HTR-8/SVneo (cell line): ENCODE data around the gene KDM5C.

Source experiments
- DNase-seq: peaks from one replicate; pipeline ENCODE4 v3.0.0; 2011; ENCODE audit warnings: low spot score, mixed read lengths; ENCODE audit not compliant: insufficient read length
- FAIRE-seq: peaks from 2 replicates; lab custom pipeline; 2011; peaks lifted over from hg19 to GRCh38; lab: Jason Lieb, UNC

KDM5C gene

DNA sequence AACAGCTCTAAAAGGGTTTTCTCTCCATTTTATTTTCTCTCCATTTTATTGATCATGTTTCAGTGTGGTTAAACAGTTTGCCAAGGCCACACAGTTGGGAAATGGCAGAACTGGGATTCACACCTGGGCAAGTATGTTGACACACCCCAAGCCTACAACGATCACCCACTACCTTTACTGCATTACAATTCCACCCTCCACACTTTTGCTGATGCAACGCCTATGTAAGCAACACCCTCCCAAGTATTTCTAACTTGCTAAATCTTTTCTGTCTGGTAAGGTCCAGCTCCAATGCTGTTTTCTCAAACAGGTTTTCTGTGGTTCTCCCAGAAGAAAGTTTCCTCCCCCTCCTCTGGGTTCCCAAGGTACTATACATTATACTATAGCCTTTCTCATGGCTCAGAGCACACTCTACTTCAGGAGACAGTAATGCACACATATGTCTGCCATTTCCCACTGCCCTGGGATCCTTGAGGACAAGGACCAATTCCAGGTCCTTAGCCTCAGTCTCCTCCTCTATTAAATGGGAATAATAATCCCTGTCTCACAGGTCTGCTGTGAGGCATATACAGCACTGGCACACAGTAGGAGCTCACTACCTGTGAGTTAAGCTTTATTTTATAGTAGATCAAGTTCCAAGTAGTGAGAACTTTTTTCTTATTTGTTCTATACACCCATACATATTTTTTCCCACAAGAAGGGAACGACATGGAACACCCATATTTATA is 28.4 kb upstream of the KDM5C start:
- FAIRE-seq, result no peak
- no peak for DNase-seq

DNA sequence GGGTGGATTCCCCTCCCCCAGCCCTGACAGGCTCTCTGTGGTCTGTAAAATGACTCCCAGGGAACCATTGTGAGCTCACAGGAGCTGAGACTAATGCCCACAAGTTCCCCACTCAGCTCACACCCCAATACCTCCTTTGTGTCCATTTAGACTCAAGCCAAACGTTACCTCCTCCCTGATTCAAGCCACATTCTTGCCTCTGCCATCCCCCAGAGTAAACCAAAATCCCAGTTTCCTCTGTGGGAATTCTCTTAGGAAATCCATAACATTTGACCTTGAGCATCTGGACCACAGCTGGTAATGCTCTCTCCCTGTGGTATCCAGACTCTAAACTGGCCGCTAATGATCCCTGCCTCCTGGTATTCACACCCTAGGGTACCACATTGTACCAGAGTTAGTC is 26.3 kb upstream of the KDM5C start:
- no peak for FAIRE-seq
- DNase-seq, result no peak

- DNase-seq (no peak), FAIRE-seq (no peak)
Observed at GRCh38 chrX:53250556-53250955, 25.5 kb upstream of the KDM5C start.

DNA sequence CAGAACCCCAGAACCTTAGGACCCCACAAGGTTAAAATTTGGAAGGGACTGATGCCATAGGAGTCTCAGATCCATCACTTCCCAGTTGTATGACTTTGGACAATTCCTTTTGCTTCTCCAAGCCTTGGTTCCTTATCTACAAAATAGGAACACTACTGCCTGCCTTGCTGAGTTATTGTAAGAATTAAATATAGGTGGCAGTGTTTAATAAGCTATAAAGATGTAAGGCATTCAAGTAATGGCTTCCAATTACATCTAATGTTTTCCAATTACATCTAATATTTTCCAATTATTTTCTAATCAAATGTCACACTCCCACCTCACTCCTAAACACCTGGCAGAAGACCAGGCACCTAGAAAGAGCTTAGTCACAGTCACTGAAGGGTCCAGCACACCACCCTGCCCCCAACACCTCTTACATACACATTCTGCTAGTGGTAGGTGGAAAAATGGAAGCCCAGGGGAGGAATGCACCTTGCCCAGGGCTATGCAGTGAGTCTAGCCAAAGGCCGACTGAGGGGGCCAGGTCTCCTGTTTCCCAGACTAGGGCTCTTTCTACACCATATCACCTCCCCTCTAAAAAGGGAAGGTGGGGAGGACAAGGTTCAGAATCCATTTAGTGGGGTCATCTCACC is 24.5 kb upstream of the KDM5C start:
- DNase-seq (no peak), FAIRE-seq (no peak)

GRCh38 chrX:53247928-53248327 is 22.9 kb upstream of the KDM5C start:
- FAIRE-seq, result no peak
- no peak for DNase-seq

DNA sequence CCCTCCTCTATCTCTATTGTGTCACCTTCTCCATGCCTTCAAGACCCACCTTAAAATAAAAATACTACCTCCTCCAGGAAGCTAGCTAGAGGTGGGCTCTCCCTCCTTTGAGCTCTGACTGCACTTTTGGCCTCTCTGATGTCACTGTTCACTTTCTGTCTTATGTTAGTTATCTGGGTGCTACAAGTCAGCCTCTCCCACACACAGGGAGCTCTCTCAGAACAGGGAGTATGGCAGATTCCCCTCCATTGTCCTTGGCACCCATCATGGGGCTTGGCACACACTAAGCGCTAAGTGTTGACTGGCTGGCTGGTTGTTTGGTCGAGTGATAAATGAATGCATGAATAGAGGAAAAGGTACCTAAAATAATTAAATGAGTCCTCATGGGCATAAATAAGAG is 21.2 kb upstream of the KDM5C start:
- DNase-seq (no peak), FAIRE-seq (no peak)

DNA sequence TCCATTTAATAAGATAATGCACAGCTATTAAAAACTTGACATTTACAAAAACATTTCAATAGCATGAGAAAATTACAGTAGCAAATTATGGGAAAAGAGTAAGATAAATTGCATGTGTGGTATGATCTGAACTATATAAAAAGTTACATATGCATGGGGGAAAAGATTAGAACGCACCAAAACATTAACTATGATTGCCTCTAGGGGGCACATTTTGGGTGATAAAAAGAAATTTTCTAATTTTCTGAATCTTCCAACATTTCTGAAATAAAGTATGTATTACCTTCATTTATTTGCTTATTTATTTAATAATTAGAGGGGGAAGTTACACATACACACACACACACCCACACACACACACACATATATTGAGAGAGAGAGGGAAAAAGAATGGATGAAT is 19.6 kb upstream of the KDM5C start:
- FAIRE-seq, result no peak
- DNase-seq, result no peak

DNA sequence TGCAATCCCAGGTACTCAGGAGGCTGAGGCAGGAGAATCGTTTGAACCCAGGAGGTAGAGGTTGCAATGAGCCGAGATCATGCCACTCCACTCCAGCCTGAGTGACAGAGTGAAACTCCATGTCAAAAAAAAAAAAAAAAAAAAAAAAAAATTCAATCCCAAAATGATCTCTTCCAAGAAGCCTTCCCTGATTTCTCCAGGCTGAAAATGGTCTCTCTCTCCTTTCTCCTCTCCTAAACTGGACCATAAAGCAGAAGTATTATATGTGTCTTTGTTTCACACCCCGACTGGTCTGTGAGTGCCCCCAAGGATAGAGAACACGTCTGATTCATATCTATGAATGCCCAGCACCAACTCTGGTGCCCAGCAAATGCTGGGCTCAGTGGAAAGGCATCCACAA is 17.3 kb upstream of the KDM5C start:
- FAIRE-seq (no peak), DNase-seq (no peak)

DNA sequence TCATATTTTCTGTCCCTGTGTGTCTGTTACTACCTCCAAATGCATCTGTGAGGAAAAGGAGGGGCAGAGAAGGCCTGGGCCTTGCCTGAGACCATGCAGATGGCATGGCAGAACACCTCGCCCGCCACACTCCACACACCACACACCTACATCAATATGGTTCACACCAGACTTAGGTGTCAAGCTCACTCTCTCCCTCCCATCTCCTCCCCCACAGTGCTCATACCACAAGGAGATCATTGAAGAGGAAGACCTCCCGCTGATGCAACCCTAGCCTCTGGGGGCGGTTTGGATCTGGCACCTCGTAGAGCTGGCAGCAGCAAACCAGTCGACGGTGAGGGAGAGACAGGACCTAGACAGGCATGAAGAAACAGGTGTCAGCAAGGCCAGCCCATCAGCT is 16.6 kb upstream of the KDM5C start:
- no peak for FAIRE-seq
- DNase-seq, result no peak

- DNase-seq, result no peak
- no peak for FAIRE-seq
Observed at GRCh38 chrX:53239474-53239873, 14.5 kb upstream of the KDM5C start.

DNA sequence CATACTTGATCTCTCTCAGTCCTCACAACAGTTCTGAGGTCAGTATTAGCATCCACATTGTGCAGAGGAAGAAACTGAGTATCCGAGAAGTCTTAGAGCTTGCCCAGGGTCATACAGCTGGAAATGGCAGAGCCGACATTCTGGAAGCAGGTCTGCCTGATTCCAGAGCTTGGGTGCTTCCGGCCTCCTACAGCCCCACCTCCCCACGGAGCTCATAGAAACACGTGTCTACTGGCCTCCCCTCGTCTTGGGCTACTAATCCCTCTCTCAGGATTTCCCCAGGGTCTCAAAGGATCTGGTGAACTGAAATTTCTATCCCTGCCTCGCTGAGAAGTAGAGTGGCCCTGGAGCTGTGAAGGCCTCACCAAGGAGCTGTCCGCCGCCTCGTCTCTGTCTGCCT is 12.0 kb upstream of the KDM5C start:
- FAIRE-seq, result no peak
- DNase-seq, result no peak

GRCh38 chrX:53236025-53236679 is 11.1 kb upstream of the KDM5C start:
- FAIRE-seq (no peak), DNase-seq (no peak)

- FAIRE-seq (no peak), DNase-seq (no peak)
Observed at GRCh38 chrX:53235566-53235965, 10.6 kb upstream of the KDM5C start.

GRCh38 chrX:53234484-53234883 is 9.5 kb upstream of the KDM5C start:
- no peak for DNase-seq
- FAIRE-seq, result no peak

DNA sequence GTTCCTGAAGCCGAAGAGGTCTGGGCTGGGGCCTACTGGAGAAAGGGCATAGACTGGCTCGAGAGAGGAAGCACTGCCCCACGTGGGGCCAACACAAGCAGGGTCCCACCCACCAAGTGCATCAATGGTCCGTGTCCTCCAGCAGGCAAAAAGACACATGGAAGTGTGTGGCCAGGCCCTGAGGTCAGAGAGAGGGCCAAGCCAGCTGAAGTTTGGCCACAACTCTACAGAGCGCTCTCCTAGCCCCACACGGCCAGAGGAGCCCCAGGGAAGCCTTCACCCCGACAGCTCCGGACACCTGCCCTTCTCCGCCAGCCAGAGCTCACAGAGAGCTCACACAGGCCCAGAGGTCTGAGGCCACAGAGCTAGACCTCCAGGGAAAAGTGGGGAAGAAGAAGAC is 8.5 kb upstream of the KDM5C start:
- FAIRE-seq (no peak), DNase-seq (no peak)

- DNase-seq (no peak), FAIRE-seq (no peak)
Observed at GRCh38 chrX:53230116-53230515, 5.1 kb upstream of the KDM5C start.

DNA sequence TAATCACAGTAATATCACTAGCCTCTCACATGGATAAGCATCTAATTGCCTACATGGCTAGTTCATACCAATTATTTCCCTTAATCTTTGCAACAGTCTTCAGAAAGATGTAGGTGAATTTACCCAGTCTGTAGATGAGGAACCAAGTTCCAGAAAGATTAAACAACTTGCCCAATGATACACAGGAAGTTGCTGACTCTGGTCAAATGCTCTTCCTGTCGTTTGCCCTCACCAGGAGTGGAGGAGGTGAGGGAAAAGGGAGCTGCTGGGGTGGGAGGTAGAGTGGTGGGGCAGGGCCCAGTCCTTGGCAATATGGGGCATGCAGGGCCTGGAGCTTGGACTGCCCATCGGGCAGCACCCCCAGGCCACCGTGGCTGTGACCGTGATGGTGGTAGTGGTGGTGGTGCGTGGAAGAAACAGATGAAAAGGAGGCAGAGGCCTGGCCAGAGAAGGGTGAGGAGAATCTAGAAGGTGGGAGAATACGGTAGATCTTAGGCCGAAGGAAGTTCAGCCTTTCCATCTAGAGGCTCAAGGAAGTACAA is 2.3 kb upstream of the KDM5C start:
- FAIRE-seq, result no peak
- DNase-seq, result no peak

DNA sequence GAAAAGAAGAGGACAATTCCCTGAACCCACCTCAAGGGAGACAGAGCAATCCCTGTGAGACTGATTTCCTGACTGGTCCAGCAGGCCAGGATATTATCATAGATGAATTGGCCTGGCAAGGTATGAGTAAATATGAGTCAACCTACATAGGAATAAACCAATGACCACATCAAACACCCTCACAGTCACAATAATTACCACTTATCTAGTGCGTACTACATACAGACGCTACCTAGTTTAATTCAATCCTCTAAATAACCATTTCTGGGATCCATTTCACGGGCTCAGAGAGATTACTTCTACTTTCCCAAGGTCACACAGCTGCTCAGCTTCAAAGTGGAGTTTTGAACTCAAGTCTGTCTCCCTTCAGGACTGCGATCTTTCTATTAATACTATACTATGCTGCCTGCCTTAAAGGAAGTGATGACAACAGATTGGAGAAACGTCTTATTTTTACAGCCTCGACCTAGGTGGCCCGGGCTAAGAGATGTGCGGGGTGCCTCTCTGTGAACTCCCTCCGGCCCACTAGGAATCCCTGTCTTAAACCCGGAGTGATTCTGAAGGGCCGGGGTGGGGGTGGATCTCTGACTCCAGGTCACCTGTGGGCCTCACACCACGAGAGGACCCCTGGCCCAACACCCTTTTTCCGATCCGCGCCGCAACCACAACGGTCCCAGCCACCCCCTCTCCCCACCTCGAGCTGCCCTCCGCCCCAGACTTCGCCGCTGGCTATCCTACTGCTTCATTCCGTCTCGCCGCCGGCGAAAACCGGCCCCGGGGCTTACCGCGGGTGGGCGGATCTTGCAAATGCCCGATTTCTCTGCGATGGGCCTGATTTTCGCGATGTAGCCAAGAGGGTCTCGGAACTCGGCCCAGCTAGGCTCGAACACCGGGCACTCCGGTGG is 800 bp downstream of the KDM5C start:
- DNase-seq (no peak), FAIRE-seq (no peak)

DNA sequence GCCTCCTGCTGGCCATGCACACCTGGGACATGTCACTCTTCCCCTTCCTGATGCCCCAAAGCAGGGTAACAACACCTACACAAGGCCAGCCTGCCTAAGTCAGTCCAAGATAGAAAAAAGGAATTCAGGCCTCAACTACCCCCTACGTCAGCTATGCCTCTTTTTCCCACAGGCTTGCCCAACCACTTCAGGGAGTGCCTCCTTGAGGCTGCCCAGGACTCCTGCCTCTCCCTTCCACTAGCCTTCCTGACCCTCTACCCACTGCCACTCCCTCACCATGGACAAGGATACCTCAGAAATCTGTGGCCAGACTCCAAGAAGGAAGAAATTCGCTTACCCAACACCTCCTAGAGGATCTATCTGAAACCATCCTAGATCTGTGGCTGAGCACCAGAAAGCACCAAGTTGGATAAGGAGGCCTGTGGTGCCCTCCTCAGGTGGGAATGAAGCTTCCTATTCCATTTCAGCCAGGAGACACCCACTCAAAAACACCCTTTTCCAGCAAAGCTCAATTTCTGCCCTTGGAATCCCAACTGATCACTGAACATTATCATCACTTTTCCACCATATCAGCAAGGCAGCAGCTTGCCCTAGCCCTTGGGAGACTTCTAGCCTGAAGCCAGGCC is 1.8 kb downstream of the KDM5C start:
- FAIRE-seq, result no peak
- no peak for DNase-seq

DNA sequence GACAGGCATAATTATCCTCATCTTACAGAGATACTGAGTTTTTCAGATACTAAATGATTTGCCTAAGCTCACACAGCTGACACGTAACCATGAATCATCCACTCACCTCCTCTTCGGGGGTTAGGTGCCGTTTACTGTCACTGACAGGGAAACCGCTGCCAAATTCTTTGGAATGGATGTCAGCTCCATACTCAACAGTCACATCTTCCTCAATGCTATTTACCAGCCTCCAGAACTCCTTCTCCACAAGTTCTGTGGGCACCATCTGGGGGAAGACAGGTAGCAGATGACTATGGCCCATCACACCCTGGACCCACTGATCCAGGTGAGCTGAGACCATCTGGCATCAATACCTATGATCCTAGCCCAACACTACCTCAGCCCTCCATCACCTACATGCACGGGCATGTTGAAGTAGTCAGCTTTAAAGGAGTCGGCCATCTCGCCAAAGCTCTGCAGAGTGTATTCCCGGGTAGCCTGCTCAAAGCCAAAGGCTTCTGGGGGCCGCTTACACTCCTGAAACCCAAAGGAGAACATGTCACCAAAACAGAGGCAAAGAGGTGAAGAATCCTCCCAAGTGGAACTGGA is 13.5 kb downstream of the KDM5C start:
- DNase-seq (no peak), FAIRE-seq (no peak)
